GM12875 (cell line): ENCODE data around the gene EMP3.
"Not testable (repeated sequence)": the region's sequence is repeated elsewhere in the genome, so short reads cannot be mapped to it uniquely, and the experiment has no call there.

Experiments used
- H3K4me3 ChIP-seq: one replicate; pipeline ENCODE4 v1.5.1; 2011; ENCODE audit warnings: low read depth, low read length, control low read depth
- TF ChIP-seq, protein P1 (sequence below): IDR thresholded peaks from 2 replicates; pipeline ENCODE4 v1.5.1; 2011; ENCODE audit warnings: low read depth, mild to moderate bottlenecking, control low read depth, inconsistent platforms, low read length, moderate library complexity, borderline replicate concordance; ENCODE audit not compliant: insufficient read depth

Gene EMP3

GRCh38 chr19:48303866-48304265, 21.5 kb upstream of the EMP3 start:
- TF ChIP-seq, protein P1, sequence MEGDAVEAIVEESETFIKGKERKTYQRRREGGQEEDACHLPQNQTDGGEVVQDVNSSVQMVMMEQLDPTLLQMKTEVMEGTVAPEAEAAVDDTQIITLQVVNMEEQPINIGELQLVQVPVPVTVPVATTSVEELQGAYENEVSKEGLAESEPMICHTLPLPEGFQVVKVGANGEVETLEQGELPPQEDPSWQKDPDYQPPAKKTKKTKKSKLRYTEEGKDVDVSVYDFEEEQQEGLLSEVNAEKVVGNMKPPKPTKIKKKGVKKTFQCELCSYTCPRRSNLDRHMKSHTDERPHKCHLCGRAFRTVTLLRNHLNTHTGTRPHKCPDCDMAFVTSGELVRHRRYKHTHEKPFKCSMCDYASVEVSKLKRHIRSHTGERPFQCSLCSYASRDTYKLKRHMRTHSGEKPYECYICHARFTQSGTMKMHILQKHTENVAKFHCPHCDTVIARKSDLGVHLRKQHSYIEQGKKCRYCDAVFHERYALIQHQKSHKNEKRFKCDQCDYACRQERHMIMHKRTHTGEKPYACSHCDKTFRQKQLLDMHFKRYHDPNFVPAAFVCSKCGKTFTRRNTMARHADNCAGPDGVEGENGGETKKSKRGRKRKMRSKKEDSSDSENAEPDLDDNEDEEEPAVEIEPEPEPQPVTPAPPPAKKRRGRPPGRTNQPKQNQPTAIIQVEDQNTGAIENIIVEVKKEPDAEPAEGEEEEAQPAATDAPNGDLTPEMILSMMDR = no peak
- H3K4me3 ChIP-seq = no peak overlapping the region

DNA sequence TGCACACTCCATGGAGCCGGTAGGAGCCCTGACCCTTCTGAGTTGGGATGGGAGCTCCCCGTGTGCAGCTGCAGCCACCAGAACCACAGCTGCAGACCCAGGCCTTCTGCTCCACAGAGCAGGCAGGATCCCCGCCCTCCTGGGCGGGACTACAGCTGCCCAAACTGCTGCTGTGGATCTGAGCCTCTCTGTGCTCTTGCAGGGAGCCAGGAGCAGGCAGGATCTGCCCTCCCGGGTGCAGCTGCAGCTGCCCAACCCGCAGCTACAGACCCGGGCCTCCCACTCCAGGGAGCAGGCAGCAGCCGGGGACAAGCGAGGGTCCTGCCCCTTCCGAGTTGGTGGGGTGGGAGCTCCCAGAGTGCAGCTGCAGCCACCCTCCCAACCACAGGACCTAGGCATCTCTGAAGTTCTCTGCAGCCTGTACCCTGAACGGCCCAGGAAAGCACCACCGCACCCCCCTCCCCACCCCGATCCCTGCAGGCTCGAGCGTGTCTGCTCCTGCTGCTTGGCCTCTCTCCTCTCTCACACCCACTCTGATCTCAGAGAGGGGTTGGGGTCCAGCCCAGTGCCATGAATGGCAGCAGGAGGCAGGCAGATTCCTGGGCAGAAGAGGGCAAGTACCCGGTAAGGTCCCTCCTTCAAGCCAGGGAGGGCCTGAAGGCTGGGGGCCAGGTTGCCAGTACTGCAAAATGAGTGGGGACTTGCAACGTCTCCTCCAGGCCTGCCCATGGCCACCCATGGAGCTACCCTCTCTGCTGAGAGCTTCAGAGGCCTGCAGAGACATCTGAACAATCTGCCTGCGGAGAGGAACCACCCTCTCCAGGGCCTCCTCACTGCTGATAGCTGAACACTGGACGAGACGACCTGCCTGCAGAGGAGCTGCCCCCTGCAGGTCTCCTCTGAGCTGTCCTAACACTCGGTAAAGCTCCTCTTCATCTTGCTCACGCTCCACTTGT, 16.4 kb upstream of the EMP3 start:
- H3K4me3 ChIP-seq = no peak overlapping the region
- TF ChIP-seq, protein P1 = peak; percentile 33; the same call in 1 of the 2 replicates

DNA sequence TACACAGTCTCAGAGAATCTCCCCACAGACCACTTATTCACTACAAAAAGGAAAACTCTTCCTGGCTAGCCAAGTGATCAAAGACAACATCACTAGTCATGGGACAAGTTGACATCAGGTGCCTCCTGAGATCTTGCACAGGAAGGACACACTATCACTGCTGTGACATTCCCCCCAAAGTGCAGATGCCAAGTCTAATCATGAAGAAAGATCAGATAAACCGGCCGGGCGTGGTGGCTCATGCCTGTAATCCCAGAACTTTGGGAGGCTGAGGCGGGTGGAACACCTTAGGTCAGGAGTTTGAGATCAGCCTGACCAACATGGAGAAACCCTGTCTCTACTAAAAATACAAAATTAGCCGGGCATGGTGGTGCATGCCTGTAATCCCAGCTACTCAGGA, 15.6 kb upstream of the EMP3 start:
- not testable (repeated sequence) for H3K4me3 ChIP-seq

GRCh38 chr19:48310227-48310626, 15.1 kb upstream of the EMP3 start:
- H3K4me3 ChIP-seq = no peak overlapping the region
- TF ChIP-seq, protein P1 = no peak

- no peak overlapping the region for H3K4me3 ChIP-seq
- TF ChIP-seq, protein P1 = no peak
Observed at GRCh38 chr19:48311384-48311783, 14.0 kb upstream of the EMP3 start.

GRCh38 chr19:48315712-48316111, 9.6 kb upstream of the EMP3 start:
- H3K4me3 ChIP-seq = no peak overlapping the region
- TF ChIP-seq, protein P1 = no peak

- H3K4me3 ChIP-seq = not testable (repeated sequence)
Observed at GRCh38 chr19:48317708-48317960, 7.7 kb upstream of the EMP3 start.

GRCh38 chr19:48318286-48318987, 6.9 kb upstream of the EMP3 start:
- H3K4me3 ChIP-seq = no peak overlapping the region
- TF ChIP-seq, protein P1 = no peak
